ENCODE measurements around the gene MYDGF.
A peak's percentile ranks its signal among the peaks of the same experiment; 100 is the strongest.
"Not testable (repeated sequence)": the region's sequence is repeated elsewhere in the genome, so short reads cannot be mapped to it uniquely, and the experiment has no call there.

The MYDGF gene

DNA sequence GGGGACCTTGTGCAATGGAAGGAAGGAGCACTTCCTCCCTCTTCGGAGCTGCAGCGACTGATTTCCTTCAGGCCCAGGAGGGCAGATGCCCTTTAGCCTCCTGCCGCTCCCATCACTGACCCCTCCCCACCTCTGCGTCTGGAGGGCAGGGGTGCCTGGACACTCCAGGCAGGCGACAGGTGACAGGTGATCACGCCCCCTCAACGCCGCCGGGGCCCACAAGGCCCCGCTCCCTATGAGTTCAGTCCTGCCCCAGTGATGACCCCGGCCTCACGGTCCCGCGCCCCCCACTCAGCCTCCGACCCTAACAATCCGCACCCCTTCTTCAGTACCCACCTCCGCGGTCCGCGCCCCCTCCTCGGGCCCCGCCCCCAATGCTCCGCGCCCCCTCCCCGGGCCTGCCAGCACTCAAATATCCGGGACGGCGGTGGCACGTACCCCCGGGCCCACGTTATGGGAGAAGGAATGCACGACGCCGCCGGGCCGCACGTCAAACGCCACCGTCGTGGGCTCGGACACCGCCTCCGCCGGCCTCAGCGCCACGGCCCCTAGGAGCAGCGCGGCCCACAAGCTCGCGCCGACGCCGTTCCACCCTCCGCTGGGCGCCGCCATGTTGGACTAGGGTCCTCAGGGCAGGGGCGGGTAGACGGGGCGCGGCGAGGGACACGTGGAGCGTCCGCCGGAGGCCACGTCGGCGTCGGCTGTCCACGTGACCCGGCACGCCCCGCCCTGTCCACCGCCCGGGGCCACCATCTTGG lies at the start of gene MYDGF:
Gene MYDGF, minus strand, starts transcription at position 620 of the 758 bp plus-strand sequence. Its CDS starts 8 bp downstream, at position 612.
- Histone ChIP-seq H3K79me2 (ENCODE audit: control insufficient read depth, insufficient read depth, low read length, unreplicated experiment) (peaks cover 22% of the 10 kb centered on the region), H3K27ac (ENCODE audit: low read depth, low read length) (peak within 1 kb of the TSS; percentile 60), H3K4me1 (ENCODE audit: control insufficient read depth, insufficient read depth, low read length, unreplicated experiment) (peaks cover 11% of the 10 kb centered on the region), H3K27me3 (ENCODE audit: insufficient read depth, low read length) (no peaks in the 10 kb centered on the region), H2AFZ (ENCODE audit: low read length, unreplicated experiment) (peak within 1 kb of the TSS; percentile 81), H3K4me3 (ENCODE audit: low read depth, low read length) (peak within 1 kb of the TSS; percentile 99), H3K36me3 (ENCODE audit: insufficient read depth, low read length) (peaks cover 9% of the 10 kb centered on the region; the same call in 1 of the 2 replicates)

DNA sequence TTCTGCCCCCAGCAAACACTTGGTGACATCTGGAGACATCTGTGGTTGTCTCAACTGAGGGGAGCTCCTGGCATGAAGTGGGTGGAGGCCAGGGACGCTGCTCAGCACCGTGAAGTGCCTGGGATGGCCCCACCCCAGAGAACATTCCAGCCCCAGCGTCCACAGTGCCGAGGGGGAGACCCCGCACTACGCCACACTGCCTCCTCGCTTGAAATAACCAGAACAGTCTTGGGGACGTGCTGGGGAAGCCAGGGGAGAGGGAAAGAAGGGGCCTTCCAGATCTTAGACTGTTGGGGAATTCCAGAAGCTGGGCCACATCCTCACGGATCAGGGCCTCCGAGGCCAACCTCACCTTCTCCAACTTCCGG lies 49.3 kb upstream of the MYDGF start:
- H3K4me3 ChIP-seq (ENCODE audit: low read depth, low read length): no peak overlapping the region
- H3K27ac ChIP-seq (ENCODE audit: low read depth, low read length): no peak overlapping the region
- H3K4me1 ChIP-seq (ENCODE audit: control insufficient read depth, insufficient read depth, low read length, unreplicated experiment): peaks cover 32% of the 10 kb centered on the region
- no peak overlapping the region for H2AFZ ChIP-seq (ENCODE audit: low read length, unreplicated experiment)
- H3K79me2 ChIP-seq (ENCODE audit: control insufficient read depth, insufficient read depth, low read length, unreplicated experiment): peaks cover 33% of the 10 kb centered on the region
- H3K36me3 ChIP-seq (ENCODE audit: insufficient read depth, low read length): peaks cover 2% of the 10 kb centered on the region; the same call in 1 of the 2 replicates
- H3K27me3 ChIP-seq (ENCODE audit: insufficient read depth, low read length): no peaks in the 10 kb centered on the region

DNA sequence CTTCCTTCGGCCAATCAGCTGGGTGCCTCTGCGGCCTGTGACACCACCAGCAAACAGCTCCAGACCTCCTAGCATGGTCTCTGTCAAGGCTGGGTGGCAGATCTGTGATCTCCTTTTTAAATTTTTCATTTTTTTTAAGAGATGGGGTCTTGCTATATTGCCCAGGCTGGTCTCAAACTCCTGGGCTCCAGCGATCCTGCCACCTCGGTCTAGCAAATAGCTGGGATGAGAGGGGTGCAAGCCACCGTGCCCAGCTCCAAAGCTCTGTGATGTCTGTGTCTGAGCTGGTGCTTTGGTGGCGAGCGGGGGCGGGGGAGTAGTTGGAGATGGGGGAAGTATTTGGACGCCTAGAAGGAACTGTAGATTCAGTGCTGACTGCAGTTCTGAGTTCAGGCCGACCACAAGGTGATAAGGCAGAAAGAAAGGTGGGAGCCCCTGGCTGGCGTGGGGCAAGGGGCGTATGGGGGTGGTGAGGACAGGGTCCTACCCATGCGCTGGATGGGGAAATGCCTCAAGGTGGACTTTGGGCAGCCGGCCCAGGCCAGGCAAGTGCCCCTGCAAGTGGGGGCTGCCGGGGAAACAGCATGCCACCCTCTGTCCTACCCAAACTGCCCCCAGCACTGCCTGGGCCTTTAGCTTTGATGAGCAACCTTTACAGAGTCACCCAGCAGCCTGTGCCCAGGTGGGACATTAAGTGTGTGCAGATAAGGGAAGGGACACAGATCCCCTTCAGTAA lies 48.0 kb upstream of the MYDGF start:
- Histone ChIP-seq H3K4me1 (ENCODE audit: control insufficient read depth, insufficient read depth, low read length, unreplicated experiment) (peaks cover 44% of the 10 kb centered on the region), H2AFZ (ENCODE audit: low read length, unreplicated experiment) (no peak overlapping the region), H3K36me3 (ENCODE audit: insufficient read depth, low read length) (peaks cover 5% of the 10 kb centered on the region; the same call in 1 of the 2 replicates), H3K79me2 (ENCODE audit: control insufficient read depth, insufficient read depth, low read length, unreplicated experiment) (peaks cover 31% of the 10 kb centered on the region), H3K4me3 (ENCODE audit: low read depth, low read length) (peak overlapping the region; percentile 59; the same call in 1 of the 2 replicates), H3K27me3 (ENCODE audit: insufficient read depth, low read length) (no peaks in the 10 kb centered on the region), H3K27ac (ENCODE audit: low read depth, low read length) (peak overlapping the region; percentile 68)

DNA sequence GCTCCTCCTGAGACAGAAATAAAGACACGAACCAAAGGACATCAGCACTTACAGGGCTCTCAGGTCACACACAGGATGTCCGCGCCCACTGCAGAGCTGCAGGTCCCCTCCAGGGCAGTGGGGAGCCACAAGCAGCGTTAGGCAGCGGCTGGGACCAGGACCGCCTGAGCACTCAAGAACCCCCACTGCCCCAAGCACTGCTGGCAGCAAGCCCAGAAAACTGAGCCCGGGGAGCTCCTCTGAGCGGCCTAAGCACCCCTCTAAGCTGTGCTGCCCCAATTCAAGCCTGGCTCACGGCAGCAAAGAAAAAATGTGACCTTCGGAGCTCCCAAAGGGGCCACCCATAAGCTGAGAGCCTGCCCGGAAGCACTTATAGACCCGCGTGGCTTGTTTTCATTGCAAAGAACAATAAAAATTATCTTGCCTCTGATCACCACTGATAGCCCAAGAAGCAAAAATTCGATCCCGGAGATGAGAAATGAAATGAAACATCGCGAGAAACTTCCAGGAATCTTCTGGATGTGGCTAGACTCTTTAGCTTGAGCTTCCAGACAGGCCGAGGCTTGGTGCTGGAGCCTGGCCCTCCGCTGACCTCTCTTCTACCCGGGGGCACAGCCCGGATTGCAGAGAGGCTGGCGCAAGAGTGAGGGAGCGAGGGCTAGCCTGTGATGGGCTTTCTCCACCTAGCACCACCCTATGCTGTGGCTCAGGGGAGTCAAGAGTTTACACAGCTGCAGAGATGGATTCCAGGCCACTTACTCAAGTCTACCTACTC lies 47.2 kb upstream of the MYDGF start:
- Histone ChIP-seq H3K4me1 (ENCODE audit: control insufficient read depth, insufficient read depth, low read length, unreplicated experiment) (peaks cover 49% of the 10 kb centered on the region), H3K36me3 (ENCODE audit: insufficient read depth, low read length) (peaks cover 12% of the 10 kb centered on the region; the same call in 1 of the 2 replicates), H3K4me3 (ENCODE audit: low read depth, low read length) (peak overlapping the region; percentile 59), H2AFZ (ENCODE audit: low read length, unreplicated experiment) (no peak overlapping the region), H3K27ac (ENCODE audit: low read depth, low read length) (peak overlapping the region; percentile 68), H3K79me2 (ENCODE audit: control insufficient read depth, insufficient read depth, low read length, unreplicated experiment) (peaks cover 27% of the 10 kb centered on the region), H3K27me3 (ENCODE audit: insufficient read depth, low read length) (no peaks in the 10 kb centered on the region)

DNA sequence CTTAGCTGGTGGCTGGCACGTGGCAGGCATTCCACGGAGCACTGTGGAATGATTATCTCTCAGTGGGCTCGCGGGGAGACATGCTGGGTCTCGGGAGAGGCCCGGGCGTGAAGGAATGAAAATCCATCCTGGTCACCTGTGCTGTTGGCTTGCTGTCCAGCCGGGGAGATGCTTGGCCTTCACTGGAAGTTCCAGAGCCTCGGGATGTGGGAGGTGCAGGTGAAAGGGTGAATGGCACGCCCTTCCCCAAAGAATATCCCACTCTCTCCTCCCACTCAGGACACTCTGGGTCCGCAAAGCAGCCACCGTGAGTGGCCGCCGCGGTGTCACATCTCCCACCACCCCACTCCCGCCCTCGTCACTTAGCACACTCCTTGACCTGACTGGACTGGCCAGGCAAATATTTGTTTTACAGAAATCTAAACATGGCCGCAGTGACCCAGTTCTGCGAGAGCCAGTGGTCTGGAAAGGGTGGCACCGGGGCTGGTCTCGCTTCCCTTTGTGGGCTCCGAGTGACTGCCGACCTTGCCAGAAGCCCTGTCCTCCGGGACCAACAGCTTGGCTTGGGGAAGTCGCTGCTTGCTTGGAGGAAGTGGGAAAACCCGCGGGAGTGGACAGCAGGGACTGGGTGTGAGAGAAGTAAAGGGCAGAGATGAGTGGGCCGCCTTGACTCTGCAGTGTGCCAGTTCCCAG lies 45.5 kb upstream of the MYDGF start:
- H3K4me1 ChIP-seq (ENCODE audit: control insufficient read depth, insufficient read depth, low read length, unreplicated experiment): peaks cover 42% of the 10 kb centered on the region
- no peak overlapping the region for H2AFZ ChIP-seq (ENCODE audit: low read length, unreplicated experiment)
- no peak overlapping the region for H3K27ac ChIP-seq (ENCODE audit: low read depth, low read length)
- peaks cover 21% of the 10 kb centered on the region; the same call in 1 of the 2 replicates for H3K36me3 ChIP-seq (ENCODE audit: insufficient read depth, low read length)
- no peaks in the 10 kb centered on the region for H3K27me3 ChIP-seq (ENCODE audit: insufficient read depth, low read length)
- peaks cover 11% of the 10 kb centered on the region for H3K79me2 ChIP-seq (ENCODE audit: control insufficient read depth, insufficient read depth, low read length, unreplicated experiment)
- no peak overlapping the region for H3K4me3 ChIP-seq (ENCODE audit: low read depth, low read length)

DNA sequence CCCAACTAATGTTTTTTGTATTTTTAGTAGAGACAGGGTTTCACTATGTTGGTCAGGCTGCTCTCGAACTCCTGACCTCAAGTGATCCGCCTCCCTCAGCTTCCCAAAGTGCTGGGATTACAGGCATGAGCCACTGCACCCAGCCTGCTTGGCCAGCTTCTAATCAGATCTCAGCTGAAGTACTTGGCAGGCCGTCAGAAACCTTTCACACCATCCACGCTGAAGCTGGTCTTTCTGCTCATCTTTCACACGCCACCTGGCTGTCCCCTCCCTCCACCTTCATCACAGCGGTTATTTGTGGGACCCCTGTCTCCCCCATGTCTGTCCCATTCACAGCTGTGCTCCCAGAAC lies 45.0 kb upstream of the MYDGF start:
- peaks cover 45% of the 10 kb centered on the region for H3K4me1 ChIP-seq (ENCODE audit: control insufficient read depth, insufficient read depth, low read length, unreplicated experiment)
- H3K27me3 ChIP-seq (ENCODE audit: insufficient read depth, low read length); H3K4me3 ChIP-seq (ENCODE audit: low read depth, low read length); H3K27ac ChIP-seq (ENCODE audit: low read depth, low read length); H3K79me2 ChIP-seq (ENCODE audit: control insufficient read depth, insufficient read depth, low read length, unreplicated experiment); H2AFZ ChIP-seq (ENCODE audit: low read length, unreplicated experiment): not testable (repeated sequence)
- H3K36me3 ChIP-seq (ENCODE audit: insufficient read depth, low read length): peaks cover 23% of the 10 kb centered on the region; the same call in 1 of the 2 replicates

DNA sequence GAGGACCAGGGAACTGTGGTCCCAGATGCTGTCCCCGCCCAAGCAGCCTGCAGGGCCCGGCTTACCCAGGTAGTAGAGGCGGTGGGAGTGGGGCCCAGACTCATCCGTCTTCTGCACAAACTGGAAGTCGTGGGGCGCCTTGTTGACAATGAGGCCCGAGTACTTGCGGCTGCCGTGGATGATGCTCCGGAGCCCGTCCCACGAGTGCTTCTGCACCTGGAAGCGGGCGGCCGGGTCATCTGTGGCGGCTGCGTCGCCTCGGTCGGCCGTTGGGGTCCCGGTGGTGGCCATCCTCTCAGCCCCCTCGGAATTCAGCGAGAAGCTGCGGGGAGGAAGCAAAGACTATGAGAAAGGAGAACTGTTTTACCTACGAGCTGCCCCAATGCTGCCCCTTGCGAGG lies 43.9 kb upstream of the MYDGF start:
- Histone ChIP-seq H3K79me2 (ENCODE audit: control insufficient read depth, insufficient read depth, low read length, unreplicated experiment) (peaks cover 4% of the 10 kb centered on the region), H3K4me3 (ENCODE audit: low read depth, low read length) (no peak overlapping the region), H2AFZ (ENCODE audit: low read length, unreplicated experiment) (no peak overlapping the region), H3K27me3 (ENCODE audit: insufficient read depth, low read length) (no peaks in the 10 kb centered on the region), H3K36me3 (ENCODE audit: insufficient read depth, low read length) (peaks cover 23% of the 10 kb centered on the region; the same call in 1 of the 2 replicates), H3K4me1 (ENCODE audit: control insufficient read depth, insufficient read depth, low read length, unreplicated experiment) (peaks cover 57% of the 10 kb centered on the region), H3K27ac (ENCODE audit: low read depth, low read length) (peak overlapping the region; percentile 59)

DNA sequence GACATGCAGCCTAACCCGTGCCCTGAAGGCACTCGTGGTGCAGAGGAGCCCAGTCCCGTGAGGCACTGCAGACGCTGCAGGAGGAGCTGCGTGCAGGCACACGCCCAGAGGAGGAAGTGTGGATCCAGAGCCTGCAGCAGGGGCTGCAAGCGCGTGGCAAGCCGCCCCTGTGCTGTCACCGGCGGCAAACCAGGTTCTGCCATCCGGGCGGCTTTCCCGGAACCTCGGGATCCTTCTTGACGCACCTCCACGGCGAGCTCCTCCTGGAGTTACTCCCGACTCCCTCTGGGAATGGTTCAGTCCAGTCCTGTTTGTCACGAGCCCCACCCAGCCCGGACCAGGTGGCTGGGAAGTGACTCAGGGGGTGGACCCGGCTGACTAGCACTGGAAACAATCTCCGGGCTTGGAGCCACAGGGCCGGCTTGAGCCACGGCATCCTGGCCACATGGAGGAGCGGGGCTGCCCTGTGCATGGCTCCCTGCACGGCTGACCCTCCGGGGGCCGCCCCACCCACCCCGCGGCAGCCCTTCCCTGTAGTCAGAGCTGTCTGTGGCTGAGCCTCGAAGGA lies 43.3 kb upstream of the MYDGF start:
- Histone ChIP-seq H2AFZ (ENCODE audit: low read length, unreplicated experiment) (no peak overlapping the region), H3K27ac (ENCODE audit: low read depth, low read length) (peak overlapping the region; percentile 59), H3K36me3 (ENCODE audit: insufficient read depth, low read length) (peaks cover 23% of the 10 kb centered on the region; the same call in 1 of the 2 replicates), H3K4me3 (ENCODE audit: low read depth, low read length) (no peak overlapping the region), H3K27me3 (ENCODE audit: insufficient read depth, low read length) (no peaks in the 10 kb centered on the region), H3K4me1 (ENCODE audit: control insufficient read depth, insufficient read depth, low read length, unreplicated experiment) (peaks cover 60% of the 10 kb centered on the region), H3K79me2 (ENCODE audit: control insufficient read depth, insufficient read depth, low read length, unreplicated experiment) (peaks cover 4% of the 10 kb centered on the region)

DNA sequence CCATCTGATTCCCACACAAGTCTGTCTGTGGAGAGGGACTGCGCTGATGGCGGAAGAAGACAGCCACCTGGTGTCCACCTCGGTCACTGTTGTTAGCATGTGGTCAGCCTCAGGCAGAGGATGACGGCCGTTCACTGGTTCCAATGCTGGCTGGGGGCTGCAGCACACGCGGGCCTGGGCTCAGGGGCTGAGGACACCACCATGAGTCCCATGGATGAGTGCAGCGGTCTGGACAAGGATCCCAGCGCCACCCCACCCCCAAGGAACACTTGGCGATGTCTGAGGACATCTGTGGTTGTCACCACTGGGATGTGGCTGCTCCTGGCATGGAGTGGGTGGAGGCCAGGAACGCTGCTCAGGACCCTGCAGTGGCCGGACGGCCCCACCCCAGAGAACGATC lies 42.6 kb upstream of the MYDGF start:
- Histone ChIP-seq H3K27ac (ENCODE audit: low read depth, low read length) (peak overlapping the region; percentile 54), H3K79me2 (ENCODE audit: control insufficient read depth, insufficient read depth, low read length, unreplicated experiment) (peaks cover 4% of the 10 kb centered on the region), H3K27me3 (ENCODE audit: insufficient read depth, low read length) (no peaks in the 10 kb centered on the region), H3K36me3 (ENCODE audit: insufficient read depth, low read length) (peaks cover 23% of the 10 kb centered on the region; the same call in 1 of the 2 replicates), H2AFZ (ENCODE audit: low read length, unreplicated experiment) (no peak overlapping the region), H3K4me1 (ENCODE audit: control insufficient read depth, insufficient read depth, low read length, unreplicated experiment) (peaks cover 60% of the 10 kb centered on the region), H3K4me3 (ENCODE audit: low read depth, low read length) (no peak overlapping the region)

DNA sequence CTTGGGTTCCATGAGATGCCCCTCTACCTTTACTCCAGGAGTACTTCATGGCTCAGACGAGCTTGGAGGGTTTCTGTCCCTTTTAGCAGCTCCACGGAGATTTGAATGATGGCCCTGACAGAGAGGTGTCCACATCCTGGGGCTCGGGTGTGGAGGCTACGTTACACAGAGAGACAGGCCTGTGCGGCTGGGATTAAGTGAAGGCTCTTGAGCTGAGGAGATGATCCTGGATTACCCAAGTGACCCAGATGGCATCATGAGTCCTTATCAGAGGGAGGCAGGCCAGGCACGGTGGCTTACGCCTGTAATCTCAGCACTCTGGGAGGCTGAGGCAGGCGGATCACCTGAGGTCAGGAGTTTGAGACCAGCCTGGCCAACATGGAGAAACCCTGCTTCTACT lies 41.1 kb upstream of the MYDGF start:
- H3K27ac ChIP-seq (ENCODE audit: low read depth, low read length): no peak overlapping the region
- no peak overlapping the region for H2AFZ ChIP-seq (ENCODE audit: low read length, unreplicated experiment)
- H3K4me3 ChIP-seq (ENCODE audit: low read depth, low read length): no peak overlapping the region
- H3K79me2 ChIP-seq (ENCODE audit: control insufficient read depth, insufficient read depth, low read length, unreplicated experiment): peaks cover 4% of the 10 kb centered on the region
- peaks cover 23% of the 10 kb centered on the region; the same call in 1 of the 2 replicates for H3K36me3 ChIP-seq (ENCODE audit: insufficient read depth, low read length)
- H3K4me1 ChIP-seq (ENCODE audit: control insufficient read depth, insufficient read depth, low read length, unreplicated experiment): peaks cover 48% of the 10 kb centered on the region
- H3K27me3 ChIP-seq (ENCODE audit: insufficient read depth, low read length): no peaks in the 10 kb centered on the region

Measured in ACC112 (cell line).